ENCODE measurements around the gene ADAMTS9. TPM values are rescaled to one million over a fixed set of nuclear protein-coding genes. Genes with fewer than 3 reads are reported as not detected.

The ADAMTS9 gene
- total and polyA plus RNA-seq, 2 of the 13 experiments (the other 11 are each of a cell fraction or from before 2014, with no cell fraction given), result 0.02 to 0.09 TPM

GRCh38 chr3:64483467-64483866 lies 204.3 kb downstream of the ADAMTS9 start:
- no peaks in the 10 kb centered on the region for H3K79me2 ChIP-seq (ENCODE audit: insufficient read depth, low read length)
- no peaks in the 10 kb centered on the region for H3K9me3 ChIP-seq (ENCODE audit: low read length)
- no TSS peak for BruUV-seq (replicated peaks)
- no peaks in the 10 kb centered on the region for H4K20me1 ChIP-seq (ENCODE audit: insufficient read depth, low read length)
- H3K9ac ChIP-seq (ENCODE audit: insufficient read depth, low read depth, low read length), result no peak overlapping the region
- no peak for FAIRE-seq
- H3K4me1 ChIP-seq (ENCODE audit: insufficient read depth, low read length), result no peaks in the 10 kb centered on the region
- intact Hi-C loops (cut with micrococcal nuclease; ENCODE audit: unreplicated experiment), result loop anchor here (5.0 kb wide), 1 partner anchor 316 kb away; no protein-coding TSS in a partner anchor
- H3K27me3 ChIP-seq (ENCODE audit: control insufficient read depth in 1 of 2, insufficient read depth in 2 of 2, low read length in 2 of 2), result peaks cover 2 to 12% of the 10 kb centered on the region in 2 experiments; a peak in 3 of 5 replicates
- H3K27ac ChIP-seq (ENCODE audit: extremely low read length, insufficient read depth, low read length), result no peak overlapping the region
- no peak overlapping the region for H3K4me2 ChIP-seq (ENCODE audit: low read depth, low read length)
- in situ Hi-C loops (cut with HindIII; ENCODE audit: extremely low pct_ligation_motif_present, low pct_unique_long_range_greater_than_20kb), result loop anchor here (5.0 kb wide), 1 partner anchor 451 kb away; no protein-coding TSS in a partner anchor
- ATAC-seq, result no peak
- no peak for DNase-seq (ENCODE audit: low spot score)
- ChIA-PET POLR2A (no interaction called here), CTCF (ENCODE audit: low intra/inter-chr PET ratio, low total read pairs) (interaction anchor here (1.3 to 2.8 kb wide), 2 partner anchors 452 to 460 kb away, joined by 3 to 44 read pairs; partner anchors contain the start of gene PSMD6)
- no peak overlapping the region for H3K4me3 ChIP-seq (replicated peaks in 1 of 3; ENCODE audit: insufficient read depth in 1 of 3, low read depth in 2 of 3, low read length in 3 of 3)
- WGBS (ENCODE audit: low lambda C conversion rate), result 88% methylated on average over 2 of the region's 2 CpGs
- no peaks in the 10 kb centered on the region for H3K36me3 ChIP-seq (replicated peaks in 1 of 2; ENCODE audit: control insufficient read depth in 1 of 2, insufficient read depth in 2 of 2, low read length in 2 of 2)
- no peak overlapping the region for H2AFZ ChIP-seq (ENCODE audit: low read length)
- TF ChIP-seq, protein P1, sequence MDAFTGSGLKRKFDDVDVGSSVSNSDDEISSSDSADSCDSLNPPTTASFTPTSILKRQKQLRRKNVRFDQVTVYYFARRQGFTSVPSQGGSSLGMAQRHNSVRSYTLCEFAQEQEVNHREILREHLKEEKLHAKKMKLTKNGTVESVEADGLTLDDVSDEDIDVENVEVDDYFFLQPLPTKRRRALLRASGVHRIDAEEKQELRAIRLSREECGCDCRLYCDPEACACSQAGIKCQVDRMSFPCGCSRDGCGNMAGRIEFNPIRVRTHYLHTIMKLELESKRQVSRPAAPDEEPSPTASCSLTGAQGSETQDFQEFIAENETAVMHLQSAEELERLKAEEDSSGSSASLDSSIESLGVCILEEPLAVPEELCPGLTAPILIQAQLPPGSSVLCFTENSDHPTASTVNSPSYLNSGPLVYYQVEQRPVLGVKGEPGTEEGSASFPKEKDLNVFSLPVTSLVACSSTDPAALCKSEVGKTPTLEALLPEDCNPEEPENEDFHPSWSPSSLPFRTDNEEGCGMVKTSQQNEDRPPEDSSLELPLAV (CRISPR knock-in tag; conservative IDR thresholded peaks at IDR 0.05; ENCODE audit: low read depth), result no peak
- TF ChIP-seq, protein P2, sequence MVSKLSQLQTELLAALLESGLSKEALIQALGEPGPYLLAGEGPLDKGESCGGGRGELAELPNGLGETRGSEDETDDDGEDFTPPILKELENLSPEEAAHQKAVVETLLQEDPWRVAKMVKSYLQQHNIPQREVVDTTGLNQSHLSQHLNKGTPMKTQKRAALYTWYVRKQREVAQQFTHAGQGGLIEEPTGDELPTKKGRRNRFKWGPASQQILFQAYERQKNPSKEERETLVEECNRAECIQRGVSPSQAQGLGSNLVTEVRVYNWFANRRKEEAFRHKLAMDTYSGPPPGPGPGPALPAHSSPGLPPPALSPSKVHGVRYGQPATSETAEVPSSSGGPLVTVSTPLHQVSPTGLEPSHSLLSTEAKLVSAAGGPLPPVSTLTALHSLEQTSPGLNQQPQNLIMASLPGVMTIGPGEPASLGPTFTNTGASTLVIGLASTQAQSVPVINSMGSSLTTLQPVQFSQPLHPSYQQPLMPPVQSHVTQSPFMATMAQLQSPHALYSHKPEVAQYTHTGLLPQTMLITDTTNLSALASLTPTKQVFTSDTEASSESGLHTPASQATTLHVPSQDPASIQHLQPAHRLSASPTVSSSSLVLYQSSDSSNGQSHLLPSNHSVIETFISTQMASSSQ (IDR thresholded peaks at IDR 0.05; ENCODE audit: low read depth), result no peak
- TF ChIP-seq, protein P2 (CRISPR knock-in tag; IDR thresholded peaks at IDR 0.05; ENCODE audit: borderline replicate concordance), result no peak
- TF ChIP-seq ZNF766 (CRISPR knock-in tag; IDR thresholded peaks at IDR 0.05; ENCODE audit: borderline replicate concordance) (no peak), ZGPAT (CRISPR knock-in tag; IDR thresholded peaks at IDR 0.05) (no peak), SALL1 (CRISPR knock-in tag; IDR thresholded peaks at IDR 0.05) (no peak), ELK4 (CRISPR knock-in tag; IDR thresholded peaks at IDR 0.05; ENCODE audit: borderline replicate concordance) (no peak), MXD4 (CRISPR knock-in tag; IDR thresholded peaks at IDR 0.05) (no peak), SSRP1 (CRISPR knock-in tag; IDR thresholded peaks at IDR 0.05) (no peak), TFDP2 (CRISPR knock-in tag; IDR thresholded peaks at IDR 0.05) (no peak)
- TF ChIP-seq, protein P3, sequence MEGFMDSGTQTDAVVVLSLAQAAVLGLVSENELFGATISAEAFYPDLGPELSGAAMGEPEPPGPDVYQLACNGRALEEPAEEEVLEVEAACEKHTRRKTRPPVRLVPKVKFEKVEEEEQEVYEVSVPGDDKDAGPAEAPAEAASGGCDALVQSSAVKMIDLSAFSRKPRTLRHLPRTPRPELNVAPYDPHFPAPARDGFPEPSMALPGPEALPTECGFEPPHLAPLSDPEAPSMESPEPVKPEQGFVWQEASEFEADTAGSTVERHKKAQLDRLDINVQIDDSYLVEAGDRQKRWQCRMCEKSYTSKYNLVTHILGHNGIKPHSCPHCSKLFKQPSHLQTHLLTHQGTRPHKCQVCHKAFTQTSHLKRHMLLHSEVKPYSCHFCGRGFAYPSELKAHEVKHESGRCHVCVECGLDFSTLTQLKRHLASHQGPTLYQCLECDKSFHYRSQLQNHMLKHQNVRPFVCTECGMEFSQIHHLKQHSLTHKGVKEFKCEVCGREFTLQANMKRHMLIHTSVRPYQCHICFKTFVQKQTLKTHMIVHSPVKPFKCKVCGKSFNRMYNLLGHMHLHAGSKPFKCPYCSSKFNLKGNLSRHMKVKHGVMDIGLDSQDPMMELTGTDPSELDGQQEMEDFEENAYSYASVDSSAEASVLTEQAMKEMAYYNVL (CRISPR knock-in tag; IDR thresholded peaks at IDR 0.05; ENCODE audit: borderline replicate concordance), result no peak
- TF ChIP-seq, protein P4, sequence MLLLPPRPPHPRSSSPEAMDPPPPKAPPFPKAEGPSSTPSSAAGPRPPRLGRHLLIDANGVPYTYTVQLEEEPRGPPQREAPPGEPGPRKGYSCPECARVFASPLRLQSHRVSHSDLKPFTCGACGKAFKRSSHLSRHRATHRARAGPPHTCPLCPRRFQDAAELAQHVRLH (CRISPR knock-in tag; IDR thresholded peaks at IDR 0.05; ENCODE audit: borderline replicate concordance, low read depth), result no peak
